ENCODE results near the gene TTLL1. TPM values are rescaled to one million over a fixed set of nuclear protein-coding genes. Genes with fewer than 3 reads are reported as not detected.
"Not testable (repeated sequence)": the region's sequence is repeated elsewhere in the genome, so short reads cannot be mapped to it uniquely, and the experiment has no call there.

The TTLL1 gene
- total and polyA plus RNA-seq, 2 of the 4 experiments (the other 2 are of a cell fraction) = 10.8 to 13.2 TPM

DNA sequence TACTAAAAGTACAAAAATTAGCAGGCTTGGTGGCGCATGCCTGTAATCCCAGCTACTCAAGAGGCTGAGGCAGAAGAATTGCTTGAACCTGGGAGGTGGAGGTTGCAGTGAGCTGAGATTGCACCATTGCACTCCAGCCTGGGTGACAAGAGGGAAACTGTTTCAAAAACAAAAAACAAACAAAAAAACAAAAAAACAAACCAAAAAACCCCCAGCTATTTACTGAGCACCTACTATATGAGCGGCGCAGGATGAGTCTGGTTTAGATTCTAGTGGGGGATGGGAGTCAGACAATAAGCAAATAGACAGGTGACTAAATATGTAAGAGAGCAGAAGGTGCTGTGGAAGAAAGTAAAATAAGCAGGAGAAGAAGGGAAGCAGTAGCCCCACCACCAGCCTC, 15.8 kb upstream of the TTLL1 start:
- intact Hi-C loops (cut with micrococcal nuclease); dilution Hi-C loops (cut with HindIII; ENCODE audit: low sequenced_read_pairs, unreplicated experiment); ATAC-seq (ENCODE audit: low read depth); POLR2A ChIA-PET (ENCODE audit: unreplicated experiment); H3K18ac ChIP-seq (ENCODE audit: low read depth, low read length); H2AK5ac ChIP-seq (ENCODE audit: low read depth, low read length); H4K20me1 ChIP-seq (ENCODE audit: insufficient read depth, low read length); H2BK5ac ChIP-seq (ENCODE audit: low read depth, low read length, poor library complexity, severe bottlenecking); DNase-seq; H2AK9ac ChIP-seq (replicated peaks; ENCODE audit: low read depth, low read length, poor library complexity); H4K5ac ChIP-seq (ENCODE audit: low read depth, low read length); H2BK20ac ChIP-seq (ENCODE audit: low read depth, low read length); H3K4me3 ChIP-seq (ENCODE audit: insufficient read depth, low read depth, low read length); H3K9ac ChIP-seq (ENCODE audit: low read depth, low read length); H3K56ac ChIP-seq (ENCODE audit: extremely low read depth, insufficient read depth, low read length); H3K27ac ChIP-seq (ENCODE audit: insufficient read depth, low read length); H3K9me1 ChIP-seq (ENCODE audit: insufficient read depth, low read length); H3K9me3 ChIP-seq (ENCODE audit: control insufficient read depth, insufficient read depth, low read length); H3K79me1 ChIP-seq (ENCODE audit: low read depth in 1 of 2, low read length in 2 of 2); H3K4me2 ChIP-seq (ENCODE audit: low read depth, low read length); CTCF ChIA-PET; H3K23ac ChIP-seq (ENCODE audit: low read depth, low read length); BruUV-seq (replicated peaks); H3K14ac ChIP-seq (replicated peaks; ENCODE audit: low read depth, low read length); H2BK120ac ChIP-seq (ENCODE audit: low read depth, low read length); H3K4ac ChIP-seq (ENCODE audit: low read depth, low read length); in situ Hi-C loops (cut with MboI; ENCODE audit: low sequenced_read_pairs); H3K36me3 ChIP-seq (ENCODE audit: control insufficient read depth, insufficient read depth, low read length); H4K8ac ChIP-seq (ENCODE audit: low read depth in 2 of 2, low read length in 2 of 2); H3K4me1 ChIP-seq (ENCODE audit: control insufficient read depth, insufficient read depth, low read length); H2BK15ac ChIP-seq (ENCODE audit: low read depth, low read length); H2AFZ ChIP-seq (replicated peaks; ENCODE audit: low read length, poor library complexity); H4K91ac ChIP-seq (ENCODE audit: insufficient read depth, low read depth, low read length): not testable (repeated sequence)
- no CpG with 5 or more reads among the region's 3 CpGs for WGBS, 2 experiments (ENCODE audit: extremely low coverage in 2 of 2, insufficient read length in 1 of 2)
- peaks cover 12% of the 10 kb centered on the region for H3K27me3 ChIP-seq (ENCODE audit: control insufficient read depth, insufficient read depth, low read length)
